ENCODE results near the gene AQP4.
A peak's percentile ranks its signal among the peaks of the same experiment; 100 is the strongest.

GRCh38 chr18:26863122-26863879 lies 2.2 kb downstream of the AQP4 start:
- peak; percentile 51 for TF ChIP-seq YY1 (IDR thresholded peaks at IDR 0.05; ENCODE audit: low read depth)
- TF ChIP-seq CEBPB (IDR thresholded peaks at IDR 0.05) = no peak
- peak; percentile 54; the same call in 1 of the 2 replicates for TF ChIP-seq MAX (IDR thresholded peaks at IDR 0.05)
- 0 out of 2 replicates have a peak, but pooled peaks have one; percentile 25 for TF ChIP-seq USF1 (IDR thresholded peaks at IDR 0.05)
- peak; percentile 11; the same call in 1 of the 2 replicates for TF ChIP-seq RAD21 (IDR thresholded peaks at IDR 0.05; ENCODE audit: low read depth)
- no peak for TF ChIP-seq ZBTB7A (IDR thresholded peaks at IDR 0.05; ENCODE audit: low read depth)
- no peak for TF ChIP-seq CREB1 (IDR thresholded peaks at IDR 0.05; ENCODE audit: low read depth)
- no peak for TF ChIP-seq TEAD4 (IDR thresholded peaks at IDR 0.05)
- TF ChIP-seq TAF1 (IDR thresholded peaks at IDR 0.05; ENCODE audit: low read depth) = no peak
